ENCODE measurements around the gene PAPSS1. TPM values are rescaled to one million over a fixed set of nuclear protein-coding genes. Genes with fewer than 3 reads are reported as not detected.

The PAPSS1 gene
- total and polyA plus RNA-seq, 9 of the 15 experiments (the other 6 are each of a cell fraction or from before 2014, with no cell fraction given): 21.1 to 53.9 (median 41.9) TPM

GRCh38 chr4:107737450-107737849 is 17.4 kb upstream of the PAPSS1 start:
- no peak overlapping the region for H3K27ac ChIP-seq (ENCODE audit: extremely low read depth, low read depth, low read length)
- intact Hi-C loops (cut with micrococcal nuclease): loop anchor here (1.0 to 10.0 kb wide), 4 partner anchors 83 to 553 kb away; no protein-coding TSS in a partner anchor
- ChIA-PET CTCF (ENCODE audit: low intra/inter-chr PET ratio) (no interaction called here), POLR2A (interaction anchor here (0.6 to 0.8 kb wide), 2 partner anchors 199 to 469 kb away, joined by 3 read pairs; no protein-coding TSS in a partner anchor)
- no TSS peak for BruUV-seq (replicated peaks)
- no peak overlapping the region for H3K4me3 ChIP-seq
- ATAC-seq (no peak), DNase-seq (ENCODE audit: extremely low read depth in 1 of 4, low spot score in 3 of 4) (no peak), FAIRE-seq (no peak)
- no peak overlapping the region for H3K9ac ChIP-seq (ENCODE audit: insufficient read depth in 1 of 2, low read depth in 2 of 2, low read length in 2 of 2)
- WGBS (ENCODE audit: insufficient coverage, low coverage, missing lambda C conversion rate): 41% methylated on average over 4 of the region's 4 CpGs
- no peaks in the 10 kb centered on the region for H3K27me3 ChIP-seq (ENCODE audit: control insufficient read depth in 2 of 2, insufficient read depth in 2 of 2, low read length in 2 of 2)
- in situ Hi-C loops (cut with MboI): loop anchor here (5.0 kb wide), 1 partner anchor 160 kb away; no protein-coding TSS in a partner anchor
- H3K4me1 ChIP-seq (replicated peaks in 1 of 2; ENCODE audit: control insufficient read depth in 2 of 2, insufficient read depth in 2 of 2, low read length in 2 of 2): peaks cover 0 to 8% of the 10 kb centered on the region in 2 experiments; a peak in 3 of 5 replicates
- TF ChIP-seq PCBP2 (IDR thresholded peaks at IDR 0.05; ENCODE audit: low read depth, low read length, poor library complexity, severe bottlenecking) (no peak), TGIF2 (CRISPR knock-in tag; IDR thresholded peaks at IDR 0.05) (no peak), E2F6 (IDR thresholded peaks at IDR 0.05; ENCODE audit: borderline replicate concordance in 1 of 2, extremely low read depth in 1 of 2, insufficient read depth in 1 of 2, insufficient read length in 1 of 2, low read depth in 1 of 2, low read length in 1 of 2, poor library complexity in 1 of 2, severe bottlenecking in 1 of 2) (no peak)
- no peaks in the 10 kb centered on the region for H3K9me1 ChIP-seq (ENCODE audit: control insufficient read depth, insufficient read depth, low read length)
- no peak overlapping the region for H3K4me2 ChIP-seq (ENCODE audit: insufficient read depth, low read length)
- no peaks in the 10 kb centered on the region for H4K20me1 ChIP-seq (replicated peaks; ENCODE audit: control insufficient read depth, insufficient read depth, low read length)
- H3K9me3 ChIP-seq (replicated peaks; ENCODE audit: control insufficient read depth, insufficient read depth, low read depth, low read length): no peaks in the 10 kb centered on the region
- H3K36me3 ChIP-seq (ENCODE audit: control insufficient read depth, insufficient read depth, low read length): no peaks in the 10 kb centered on the region
- H3K79me2 ChIP-seq (ENCODE audit: control insufficient read depth, insufficient read depth, low read length): no peaks in the 10 kb centered on the region
- H2AFZ ChIP-seq (ENCODE audit: low read depth, low read length): no peak overlapping the region

Measured in K562 (cell line).